Upper lobe of right lung (tissue), 1 donor: ENCODE data around the gene CAPZB. TPM values are rescaled to one million over a fixed set of nuclear protein-coding genes. Genes with fewer than 3 reads are reported as not detected.
A peak's percentile ranks its signal among the peaks of the same experiment; 100 is the strongest.

Source experiments
- ATAC-seq: fragments of 200-7000 bp; cut with Tn5 transposase; one replicate; pipeline ENCODE4 v1.9.1; 2020; ENCODE audit warnings: mild to moderate bottlenecking, moderate library complexity
- DNase-seq: peaks from one replicate; pipeline ENCODE4 v3.0.0-alpha.2; 2020
- H3K27ac ChIP-seq: fragments of 200-600 bp; one replicate; pipeline ENCODE4 v1.8.0; 2022
- H3K27me3 ChIP-seq: fragments of 200-600 bp; one replicate; pipeline ENCODE4 v1.8.0; 2022; ENCODE audit warnings: mild to moderate bottlenecking
- H3K36me3 ChIP-seq: fragments of 200-600 bp; one replicate; pipeline ENCODE4 v1.8.0; 2022
- H3K4me1 ChIP-seq: fragments of 200-600 bp; one replicate; pipeline ENCODE4 v1.8.0; 2022
- H3K4me3 ChIP-seq: fragments of 200-600 bp; one replicate; pipeline ENCODE4 v1.8.0; 2022; ENCODE audit warnings: mild to moderate bottlenecking
- H3K9me3 ChIP-seq: fragments of 200-600 bp; one replicate; pipeline ENCODE4 v1.8.0; 2022
- CTCF ChIP-seq: fragments of 200-600 bp; IDR thresholded peaks from one replicate; pipeline ENCODE4 v1.8.0; 2022; ENCODE audit warnings: antibody characterized with exemption
- intact Hi-C: fragments of 100-400 bp; cut with DNase I; formaldehyde crosslinking; loops from one replicate; pipeline ENCODE4 v1.11.0; 2022
- total RNA-seq: library from RNA; stranded (reverse); fragmentation: NEBNext Ultra II Directional; extraction: Animal tissue kit (Norgen Biotek cat#: 25700); gene quantifications from one replicate; pipeline ENCODE4 v1.2.1, GENCODE V29; 2021
- donor health status: DM: no; HTN: yes; CAD: no; lungs with severe emphysema.

CAPZB gene
- total RNA-seq, 1 donor from 2014 or later: 237 TPM

- ATAC-seq (no peak), DNase-seq (no peak)
- TF ChIP-seq CTCF: no peak
- Histone ChIP-seq H3K4me3 (no peak overlapping the region), H3K36me3 (peaks cover 7% of the 10 kb centered on the region), H3K27me3 (no peaks in the 10 kb centered on the region), H3K4me1 (peaks cover 30% of the 10 kb centered on the region), H3K27ac (no peak overlapping the region), H3K9me3 (no peaks in the 10 kb centered on the region)
- intact Hi-C loops: no loop called here
These were observed 75.6 kb downstream of the CAPZB start for GRCh38 chr1:19409477-19410341.

- no peaks in the 10 kb centered on the region for H3K27me3 ChIP-seq
- ATAC-seq: no peak
- H3K4me3 ChIP-seq: no peak overlapping the region
- intact Hi-C loops: no loop called here
- H3K27ac ChIP-seq: peak overlapping the region; percentile 9
- H3K36me3 ChIP-seq: peaks cover 7% of the 10 kb centered on the region
- H3K4me1 ChIP-seq: peaks cover 25% of the 10 kb centered on the region
- no peak for TF ChIP-seq CTCF
- no peaks in the 10 kb centered on the region for H3K9me3 ChIP-seq
- DNase-seq: no peak
These were observed 77.7 kb downstream of the CAPZB start for GRCh38 chr1:19407494-19408096.

DNA sequence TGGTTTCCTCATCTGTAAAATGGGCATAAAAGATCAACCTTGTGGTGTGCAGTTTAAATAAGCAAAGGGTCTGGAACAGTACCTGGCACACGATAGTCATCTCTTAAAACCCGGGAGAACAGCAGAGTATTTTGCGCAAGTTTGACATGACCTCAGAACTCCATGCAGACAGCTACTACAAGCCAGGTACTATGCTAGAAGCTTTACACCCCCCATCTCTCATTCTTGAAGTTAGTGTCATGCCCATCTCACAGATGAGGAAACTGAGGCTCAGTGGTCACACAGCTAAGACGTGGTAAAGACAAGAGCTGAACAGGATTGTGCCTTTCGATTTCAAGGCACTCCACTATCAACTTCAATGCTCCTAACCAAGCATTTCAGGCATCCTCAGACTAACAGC lies 78.7 kb downstream of the CAPZB start:
- Histone ChIP-seq H3K9me3 (no peaks in the 10 kb centered on the region), H3K4me3 (no peak overlapping the region), H3K27ac (peak overlapping the region; percentile 28), H3K36me3 (peaks cover 7% of the 10 kb centered on the region), H3K4me1 (peaks cover 26% of the 10 kb centered on the region), H3K27me3 (no peaks in the 10 kb centered on the region)
- intact Hi-C loops: no loop called here
- no peak for ATAC-seq
- DNase-seq: no peak
- no peak for TF ChIP-seq CTCF

DNA sequence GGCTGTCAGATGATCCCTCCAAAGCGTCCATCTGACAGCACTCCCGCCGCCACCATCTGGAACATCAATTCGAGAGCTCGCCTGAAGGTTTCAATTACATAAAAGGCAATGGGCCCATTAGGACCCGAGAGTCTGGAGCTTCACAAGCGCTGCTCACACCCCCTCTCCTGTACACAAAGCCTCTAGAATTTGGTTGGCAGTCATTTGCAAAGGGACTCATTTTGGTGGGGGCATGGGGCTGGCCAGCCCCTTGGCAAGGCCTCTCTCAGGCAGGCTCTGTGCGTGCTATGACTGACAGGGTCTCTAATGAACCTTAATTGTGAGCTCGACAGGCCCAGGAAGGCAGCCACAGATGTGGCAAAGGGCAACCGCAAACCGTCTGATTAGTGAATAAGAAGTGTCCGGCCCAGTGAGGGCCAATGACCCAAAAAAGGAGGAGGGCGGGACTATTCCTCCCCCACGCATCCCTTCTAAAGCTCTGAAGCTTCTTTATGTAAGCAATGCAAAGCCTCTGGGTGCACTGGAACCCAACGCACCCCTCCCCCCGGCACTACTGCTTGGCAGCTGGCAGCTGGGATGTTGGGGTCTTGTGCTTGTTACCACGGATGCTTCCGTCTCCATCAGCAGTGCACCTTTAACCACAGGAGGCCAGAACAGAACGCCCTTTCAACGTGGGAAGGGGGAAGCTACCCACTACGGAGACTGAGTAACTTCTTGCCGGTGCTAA lies 79.4 kb downstream of the CAPZB start:
- H3K4me3 ChIP-seq: no peak overlapping the region
- no peaks in the 10 kb centered on the region for H3K27me3 ChIP-seq
- H3K4me1 ChIP-seq: peaks cover 34% of the 10 kb centered on the region
- H3K36me3 ChIP-seq: peaks cover 7% of the 10 kb centered on the region
- peak overlapping the region; percentile 28 for H3K27ac ChIP-seq
- TF ChIP-seq CTCF: no peak
- no peaks in the 10 kb centered on the region for H3K9me3 ChIP-seq
- intact Hi-C loops: no loop called here
- DNase-seq (no peak), ATAC-seq (no peak)

GRCh38 chr1:19405195-19405760 lies 80.1 kb downstream of the CAPZB start:
- Histone ChIP-seq H3K4me1 (peaks cover 40% of the 10 kb centered on the region), H3K27ac (peak overlapping the region; percentile 20), H3K9me3 (no peaks in the 10 kb centered on the region), H3K36me3 (peaks cover 7% of the 10 kb centered on the region), H3K27me3 (no peaks in the 10 kb centered on the region), H3K4me3 (no peak overlapping the region)
- TF ChIP-seq CTCF: peak; percentile 11
- intact Hi-C loops: no loop called here
- DNase-seq: no peak
- ATAC-seq: no peak
